8988T (cell line): ENCODE measurements around the gene CIPC.

Experiments used
- DNase-seq: peaks from one replicate; pipeline ENCODE4 v3.0.0; 2011

The CIPC gene

DNA sequence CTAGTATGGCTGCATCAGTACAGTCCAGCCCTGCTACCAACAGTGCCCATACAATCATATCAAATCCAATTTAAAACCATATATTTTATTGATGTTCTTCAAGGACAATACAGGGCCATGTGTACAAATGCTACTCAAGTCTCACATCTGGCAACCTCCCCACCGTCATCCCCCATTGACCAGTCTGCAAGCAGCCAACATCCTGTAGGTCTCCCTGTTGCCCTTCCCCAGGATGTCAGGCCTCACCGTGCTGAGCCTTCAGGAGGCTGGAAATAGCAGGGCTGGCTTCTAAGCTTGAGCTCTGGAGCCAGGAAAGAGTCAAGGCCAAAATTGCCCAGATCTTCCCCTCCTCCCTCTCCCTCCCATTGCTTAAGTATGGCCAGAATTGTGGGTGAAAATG lies 33.1 kb downstream of the CIPC start:
- DNase-seq = no peak

DNA sequence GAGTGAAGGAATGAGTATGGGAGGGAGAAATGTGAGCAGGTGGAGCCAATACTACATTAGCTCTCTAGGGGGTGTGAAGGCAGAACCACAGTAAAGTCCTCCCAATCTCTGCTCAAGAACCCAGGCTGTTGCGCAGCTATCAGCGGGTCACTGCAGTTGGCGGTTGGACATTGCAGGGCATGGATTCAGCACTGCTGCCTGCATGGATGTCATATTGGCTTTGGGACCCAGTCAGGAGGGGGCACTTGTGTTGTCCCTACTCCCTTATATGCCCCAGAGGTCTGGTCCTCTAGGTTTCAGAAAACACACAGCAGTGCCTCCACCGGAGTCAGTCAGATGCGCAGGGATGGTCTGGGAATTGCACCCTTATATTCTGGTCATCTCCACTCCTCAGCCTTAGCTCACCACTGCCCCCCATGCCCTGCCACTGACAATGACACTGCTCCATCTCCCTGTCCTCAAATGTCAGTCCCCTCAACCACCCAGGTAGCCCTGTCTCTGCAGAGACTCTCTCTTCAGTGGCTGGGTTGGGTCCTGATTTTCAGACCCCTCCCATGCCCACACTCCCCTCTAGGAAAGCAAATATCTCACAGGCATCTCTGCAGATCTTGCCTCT lies 33.9 kb downstream of the CIPC start:
- DNase-seq = no peak

DNA sequence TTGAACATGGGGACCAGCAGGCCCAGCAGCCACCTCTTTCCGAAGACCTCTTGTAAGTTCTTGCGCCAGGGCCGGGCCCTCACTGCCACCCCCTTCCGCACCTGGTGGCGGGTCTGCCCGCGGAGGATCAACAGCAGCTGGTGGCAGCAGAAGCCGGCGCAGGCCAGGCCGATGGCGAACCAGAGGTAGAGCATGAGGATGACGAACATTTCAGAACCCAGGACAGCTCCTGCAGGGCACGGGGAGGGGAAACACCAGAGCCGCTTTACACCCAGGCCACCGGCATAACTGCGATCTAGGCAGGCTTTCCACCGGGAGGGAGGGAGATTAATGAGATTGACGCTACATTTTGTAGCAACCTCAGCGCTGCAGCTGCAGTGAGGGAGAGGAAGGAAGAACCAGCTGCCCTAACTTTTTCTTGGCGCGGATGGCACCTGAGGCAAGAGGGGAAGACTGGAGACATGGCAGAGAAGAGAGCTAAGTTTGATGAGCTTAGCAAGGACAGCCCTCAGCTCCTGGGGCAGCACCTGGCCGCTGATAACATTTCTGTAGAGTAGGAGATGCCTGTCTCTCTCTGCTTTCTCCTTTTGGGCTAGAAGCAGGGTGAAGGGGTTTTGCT lies 35.8 kb downstream of the CIPC start:
- DNase-seq = no peak

DNA sequence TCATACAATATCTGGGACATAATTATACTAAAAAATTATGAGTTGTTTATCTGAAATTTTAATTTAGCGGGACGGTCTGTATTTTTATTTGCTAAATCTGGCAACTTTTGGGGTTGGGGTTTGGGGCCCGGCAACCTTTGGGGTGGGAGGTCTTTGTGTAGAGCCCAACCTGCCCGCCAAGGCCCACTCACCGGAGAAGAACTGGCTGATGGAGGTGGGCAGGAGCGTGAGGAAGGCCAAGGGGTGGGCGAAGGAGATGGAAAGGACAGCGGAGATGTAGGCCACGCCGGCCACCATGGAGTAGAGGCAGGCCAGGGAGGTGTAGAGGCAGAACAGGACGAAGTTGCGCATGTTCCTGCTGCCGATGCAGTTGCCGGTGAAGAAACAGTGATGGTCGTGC lies 41.0 kb downstream of the CIPC start:
- DNase-seq = no peak

DNA sequence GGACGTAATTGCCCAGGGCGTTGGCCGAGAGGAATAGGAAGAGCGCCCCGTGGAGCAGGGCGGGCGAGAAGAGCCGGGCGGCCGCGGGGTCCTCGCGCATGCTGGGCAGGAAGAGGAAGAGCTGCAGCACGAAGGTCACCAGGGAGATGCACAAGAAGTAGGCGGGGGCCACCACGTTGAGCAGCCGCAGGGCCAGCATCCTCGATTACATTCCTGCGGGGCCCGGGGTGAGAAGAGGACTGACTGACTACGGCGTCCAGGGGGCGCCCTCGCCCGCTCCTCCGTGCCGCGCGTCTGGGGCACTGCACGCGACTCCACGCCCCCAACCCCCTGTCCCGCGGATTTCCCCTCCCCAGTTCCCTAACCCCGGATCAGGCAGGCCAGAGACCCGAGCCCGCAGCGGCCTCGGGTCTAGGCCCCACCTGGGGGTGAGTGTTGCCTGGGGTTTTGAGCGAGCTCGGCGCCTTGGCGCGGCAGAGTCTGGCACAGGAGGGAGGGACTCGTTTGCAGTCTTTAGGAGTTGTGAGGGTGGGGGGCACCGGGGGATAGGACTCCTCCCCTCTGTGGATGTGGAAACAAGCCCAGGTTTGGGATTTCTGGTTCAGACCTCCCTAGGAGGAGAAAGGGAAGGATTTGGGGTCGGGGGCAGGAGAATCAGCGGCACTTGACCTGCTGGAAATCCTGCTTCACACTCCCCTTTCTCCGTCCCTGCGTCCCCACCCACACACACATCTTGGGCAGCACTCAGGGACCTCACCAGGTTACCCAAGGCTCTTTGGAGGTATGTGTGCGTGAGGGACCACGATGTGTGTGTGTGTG lies 41.7 kb downstream of the CIPC start:
- DNase-seq = peak; percentile 86

DNA sequence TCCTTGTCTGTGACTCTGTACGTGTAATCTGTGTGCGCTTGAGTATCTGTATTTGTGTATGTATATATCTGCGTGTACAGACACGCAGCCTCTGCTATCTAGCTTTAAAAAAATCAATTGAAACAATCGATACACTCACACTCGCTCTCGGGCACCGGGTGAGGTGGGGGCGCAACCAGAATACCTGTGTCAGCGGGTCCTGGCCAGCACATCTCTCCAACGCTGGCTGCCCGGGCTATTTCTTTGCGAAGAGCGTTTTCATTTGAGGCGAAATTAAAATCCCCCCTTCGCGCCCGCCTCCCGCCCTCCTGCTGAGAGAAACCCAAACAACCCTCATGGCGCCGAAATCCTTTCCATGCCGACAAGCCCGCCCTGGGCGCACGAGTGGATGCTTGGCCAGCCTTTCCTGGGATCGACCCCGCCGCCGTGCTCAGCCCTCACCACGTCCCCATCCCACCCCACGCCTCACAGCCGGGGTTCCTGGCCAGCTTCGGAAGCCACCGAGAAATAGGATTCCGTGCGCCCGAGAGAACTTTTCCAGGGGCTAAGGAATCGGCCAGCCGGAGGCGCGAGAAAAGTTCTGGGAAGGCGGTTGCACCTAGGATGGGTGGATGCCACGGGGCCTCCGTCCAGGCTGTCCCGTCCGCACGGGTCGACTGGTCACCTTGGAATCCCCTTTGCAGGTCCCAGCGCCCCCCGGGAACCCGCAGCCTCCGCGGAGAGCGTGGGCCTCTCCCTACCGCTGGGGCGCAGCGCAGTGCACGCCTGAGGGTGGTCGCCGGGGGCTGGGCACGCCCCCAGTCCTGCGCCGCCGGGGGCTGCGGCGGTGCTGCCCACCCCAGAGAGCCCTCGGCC lies 42.5 kb downstream of the CIPC start:
- DNase-seq = no peak

DNA sequence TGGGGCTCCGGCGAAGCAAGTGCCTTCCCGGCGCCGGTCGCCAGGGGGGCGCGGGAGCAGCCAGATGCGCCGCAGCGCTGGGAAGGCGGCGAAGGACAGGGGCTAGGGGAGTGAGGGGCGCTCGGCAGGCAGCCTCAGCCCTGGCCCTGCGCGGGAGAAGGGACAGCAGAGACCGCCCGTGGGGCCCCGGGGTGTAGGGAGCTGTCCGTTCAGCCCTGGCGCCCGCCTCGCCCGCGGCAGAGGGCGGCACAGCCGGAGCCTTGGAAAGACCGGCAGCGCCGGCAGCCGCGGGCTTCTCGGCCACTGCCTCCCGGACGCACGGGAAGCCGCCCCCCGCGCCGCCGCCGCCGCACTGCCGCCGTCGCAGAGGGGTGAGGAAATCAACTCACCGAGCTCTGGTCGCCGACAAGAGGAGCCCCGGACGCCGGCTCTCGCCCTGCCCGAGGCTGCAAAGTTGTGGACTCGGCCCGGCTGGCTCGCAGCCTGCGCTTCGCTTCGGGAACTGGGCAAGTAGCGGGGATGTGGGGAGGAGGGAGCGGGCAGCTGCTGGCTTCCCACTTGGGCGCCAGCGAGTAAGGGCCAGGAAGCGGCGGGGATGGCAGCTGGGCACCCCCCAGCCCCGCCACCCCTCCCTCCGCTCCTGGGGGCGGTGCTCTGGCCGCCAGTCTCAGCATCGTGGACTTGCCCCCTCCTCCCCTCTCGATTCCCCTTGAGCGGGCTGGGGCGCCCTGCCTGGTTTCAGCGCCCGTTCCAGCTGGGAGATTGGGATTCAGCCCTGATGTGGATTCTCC lies 43.4 kb downstream of the CIPC start, which contains the start of gene ZDHHC22:
TSS of gene ZDHHC22 (minus strand) at position 578 of the 791 bp plus-strand sequence. CDS start 2,053 bp downstream, outside the sequence.
- DNase-seq = peak; percentile 91

DNA sequence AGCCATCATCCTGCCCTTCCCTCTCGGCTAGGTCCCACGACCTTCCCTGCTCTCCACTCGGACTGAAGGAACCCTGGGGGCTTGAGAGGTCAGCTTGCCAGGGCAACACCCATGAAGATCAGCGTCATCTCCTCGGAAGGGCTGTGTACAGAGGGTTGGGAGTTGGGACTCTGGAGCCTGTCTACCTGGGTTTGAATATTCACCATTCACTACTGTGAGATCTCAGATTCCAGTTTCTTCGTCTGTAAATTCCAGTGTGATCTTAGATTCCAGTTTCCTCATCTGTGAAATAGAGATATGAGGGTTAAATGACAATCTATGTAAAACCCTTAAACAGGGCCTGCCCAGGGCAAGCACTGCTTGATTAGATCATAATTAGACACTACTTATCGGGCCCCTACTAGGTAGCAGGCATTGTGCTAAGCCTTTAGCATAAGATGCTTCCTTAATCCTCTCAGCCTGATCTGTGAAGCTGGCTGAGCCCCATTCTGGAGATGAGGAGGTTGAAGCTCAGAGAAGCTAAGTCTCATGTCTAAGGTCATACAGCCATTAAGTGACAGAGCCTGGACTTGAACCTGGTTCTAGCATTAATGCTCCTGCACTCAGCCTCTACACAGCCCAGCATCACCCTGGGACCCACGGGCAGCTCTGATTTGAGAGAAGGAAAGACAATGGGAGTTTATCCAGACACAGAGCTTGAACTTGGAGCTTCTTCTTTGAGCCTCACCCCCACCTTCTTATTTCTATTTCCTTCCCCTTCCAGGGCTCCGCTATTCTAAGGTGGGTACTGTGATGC lies 44.1 kb downstream of the CIPC start:
- DNase-seq = no peak

DNA sequence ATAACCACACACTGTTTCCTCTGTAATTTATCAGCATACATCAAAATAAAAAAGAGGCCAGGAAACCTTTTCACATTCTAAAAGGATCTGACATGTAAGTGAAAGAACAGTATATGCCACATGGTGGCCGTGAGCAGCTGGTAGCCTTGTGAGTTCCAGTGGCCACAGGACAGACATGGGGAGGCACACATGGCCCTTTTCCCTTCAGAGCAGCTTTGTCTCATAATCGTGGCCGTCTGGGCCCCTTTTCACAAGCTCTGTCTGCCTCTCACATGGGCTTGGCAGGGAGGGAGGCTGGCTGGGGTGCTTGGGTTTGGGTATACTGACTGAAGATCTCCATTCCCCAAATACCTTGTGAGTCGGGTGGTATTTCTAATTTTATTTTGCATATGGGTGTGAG lies 45.0 kb downstream of the CIPC start:
- no peak for DNase-seq

DNA sequence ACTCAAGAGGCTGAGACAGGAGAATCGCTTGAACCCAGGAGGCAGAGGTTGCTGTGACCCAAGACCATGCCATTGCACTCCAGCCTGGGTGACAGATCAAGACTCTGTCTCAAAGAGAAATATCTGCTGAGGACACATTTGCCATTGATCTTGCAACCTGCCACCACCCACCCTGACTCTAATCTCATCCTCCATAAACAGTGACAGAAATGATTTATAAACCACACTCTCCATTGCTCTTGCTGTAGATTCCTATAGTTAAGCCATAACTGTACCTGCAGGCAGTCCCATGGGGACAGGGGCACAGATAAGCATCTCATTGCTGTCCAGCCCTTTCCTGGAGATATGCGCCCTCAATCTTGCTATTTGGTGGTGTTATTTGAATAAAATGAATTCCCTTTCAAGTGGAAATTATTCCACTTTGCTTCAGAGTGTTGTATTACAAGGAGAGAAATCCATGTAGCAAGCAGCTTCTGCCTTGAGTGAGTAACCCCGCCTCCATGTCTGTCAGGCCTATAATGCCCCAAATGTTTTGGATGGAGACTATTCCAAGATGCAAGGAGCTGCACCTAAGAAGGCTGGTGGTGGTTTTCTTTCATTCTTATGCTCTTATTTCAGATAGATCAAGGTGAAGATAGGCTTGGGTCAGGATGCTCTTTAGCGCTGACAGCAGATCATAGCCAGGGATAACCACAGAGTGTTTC lies 46.5 kb downstream of the CIPC start:
- DNase-seq = no peak

DNA sequence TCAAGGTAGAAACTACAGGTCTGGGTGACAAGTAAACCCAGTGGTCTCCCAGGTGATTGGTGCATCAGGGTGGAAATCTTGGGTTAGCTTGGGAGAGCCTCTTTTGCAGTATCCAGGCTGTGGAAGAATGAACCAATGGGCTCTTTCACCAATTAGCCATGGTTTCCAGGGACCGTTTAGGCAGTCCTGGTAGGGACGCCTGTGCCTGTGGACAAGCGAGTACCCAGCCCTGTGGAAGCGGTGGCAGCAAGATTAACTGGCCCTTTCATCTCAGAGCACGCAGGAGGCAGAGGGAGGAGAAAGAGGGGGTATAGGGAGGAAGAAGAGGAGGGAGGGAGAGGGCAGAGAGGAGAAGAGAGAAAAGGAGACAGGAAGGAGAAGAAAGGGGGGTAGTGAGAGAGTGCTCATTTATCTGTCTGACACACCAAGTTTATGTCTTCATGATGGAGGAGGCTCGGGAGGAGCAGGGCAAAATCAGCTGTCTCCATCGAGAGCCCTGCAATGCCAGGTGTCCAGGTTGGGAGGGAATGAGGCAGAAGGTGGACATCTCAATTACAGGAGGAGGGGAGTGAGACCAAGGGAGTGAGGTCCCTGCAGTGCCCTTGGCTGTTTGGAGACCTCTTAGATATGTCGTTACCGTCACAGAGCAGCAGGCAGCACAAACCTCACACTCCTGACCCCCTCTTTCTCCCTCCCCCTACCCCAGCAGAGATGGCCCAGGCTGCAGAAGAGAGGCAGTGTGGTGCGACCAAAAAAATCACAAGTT lies 48.1 kb downstream of the CIPC start:
- no peak for DNase-seq

DNA sequence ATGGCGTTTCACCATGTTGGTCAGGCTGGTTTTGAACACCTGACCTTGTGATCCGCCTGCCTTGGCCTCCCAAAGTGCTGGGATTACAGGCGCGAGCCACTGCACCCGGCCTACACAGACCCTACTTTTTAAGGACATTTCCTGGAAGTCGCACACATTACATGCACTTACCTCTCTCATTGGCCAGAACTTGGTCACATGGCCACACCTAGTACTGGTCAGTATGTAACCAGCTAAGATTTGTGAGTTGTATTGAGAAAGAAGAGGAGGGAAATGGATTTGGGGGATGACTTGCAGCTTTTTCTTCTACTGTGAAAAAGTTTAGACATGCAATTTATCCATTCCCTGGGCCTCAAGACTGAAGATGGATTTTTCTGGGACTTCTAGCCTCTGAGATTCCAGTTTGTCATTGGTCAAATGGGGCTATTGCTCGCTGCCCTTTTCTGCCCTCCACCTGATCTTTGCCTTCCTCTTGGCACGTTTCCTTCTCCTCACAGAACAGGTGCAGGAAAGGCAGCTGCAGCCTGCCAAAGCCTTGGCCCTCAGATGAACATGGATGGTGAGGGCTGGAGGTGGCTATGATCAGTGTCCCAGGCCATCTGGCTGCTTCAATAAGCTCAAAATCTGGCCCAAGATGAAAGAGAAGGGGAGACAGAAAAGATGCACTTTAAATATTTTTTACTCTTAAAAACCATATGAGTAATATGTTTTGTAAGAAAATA lies 50.6 kb downstream of the CIPC start:
- no peak for DNase-seq

DNA sequence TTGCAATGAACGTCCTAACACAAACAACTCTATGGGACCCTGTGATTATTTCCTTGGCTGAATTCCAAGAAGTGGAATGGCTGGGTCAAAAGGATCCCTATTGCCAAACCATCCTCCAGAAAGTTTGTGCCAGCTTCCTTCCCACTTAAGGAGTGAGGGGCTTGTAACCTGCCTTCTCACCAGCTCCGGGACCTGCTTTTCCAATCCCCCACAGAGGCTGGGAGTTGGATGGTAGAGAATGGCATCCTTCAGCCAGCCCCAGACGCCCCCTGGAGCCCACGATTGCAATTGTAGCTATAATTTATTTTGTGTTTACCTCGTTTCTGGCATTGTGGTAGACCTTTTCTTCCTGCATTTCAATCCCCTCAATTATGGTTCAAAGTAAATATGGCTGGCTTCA lies 53.2 kb downstream of the CIPC start:
- no peak for DNase-seq

DNA sequence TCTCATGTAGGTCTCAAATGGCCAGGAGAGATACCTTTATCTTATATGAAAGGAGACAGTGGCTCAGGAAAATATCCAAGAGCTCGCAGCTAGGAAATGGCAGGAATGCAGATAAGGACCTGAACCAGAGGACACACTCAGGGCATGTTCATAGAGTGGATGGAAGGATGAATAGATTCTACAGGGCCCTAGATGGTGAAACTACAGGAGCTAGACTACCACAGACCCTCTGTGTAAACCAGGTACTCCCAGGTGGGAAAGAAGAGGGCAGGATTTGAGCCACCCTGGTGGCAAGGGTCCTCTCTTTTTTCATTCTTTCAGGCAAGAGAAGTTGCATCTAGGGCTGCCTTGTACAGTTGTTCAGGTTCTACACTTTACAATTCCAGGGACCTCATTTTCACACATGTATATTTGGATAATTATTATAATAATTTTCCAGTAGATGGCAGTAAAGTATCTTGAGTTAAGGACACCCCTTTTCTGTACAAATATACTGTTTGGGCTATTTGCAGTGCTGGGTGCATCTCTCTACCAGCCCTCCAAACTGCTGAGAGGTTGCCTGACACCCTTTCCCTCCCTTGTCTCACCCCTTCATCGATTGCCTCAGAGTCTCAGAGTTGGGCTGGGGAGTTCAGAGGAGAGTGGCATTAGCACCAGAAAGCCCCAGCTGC lies 54.0 kb downstream of the CIPC start:
- no peak for DNase-seq

DNA sequence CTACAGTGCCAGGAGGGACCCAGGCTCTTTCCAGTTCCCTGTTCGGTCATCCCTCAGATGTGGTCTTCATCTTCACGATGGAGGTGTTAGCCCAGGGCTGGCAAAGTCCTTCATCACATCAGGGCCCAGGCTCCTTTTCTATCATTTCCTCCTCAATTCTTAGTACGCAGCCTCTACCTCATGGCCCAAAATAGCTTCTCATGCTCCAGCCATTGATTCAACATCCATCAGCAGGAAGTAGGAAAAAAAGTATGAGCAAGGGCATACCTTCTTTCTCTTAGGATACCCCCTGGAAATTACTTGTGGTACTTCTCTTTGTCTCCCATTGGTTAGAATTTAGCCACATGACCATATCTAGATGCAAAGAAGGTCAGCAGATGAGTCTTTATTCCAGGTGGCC lies 55.7 kb downstream of the CIPC start:
- no peak for DNase-seq

DNA sequence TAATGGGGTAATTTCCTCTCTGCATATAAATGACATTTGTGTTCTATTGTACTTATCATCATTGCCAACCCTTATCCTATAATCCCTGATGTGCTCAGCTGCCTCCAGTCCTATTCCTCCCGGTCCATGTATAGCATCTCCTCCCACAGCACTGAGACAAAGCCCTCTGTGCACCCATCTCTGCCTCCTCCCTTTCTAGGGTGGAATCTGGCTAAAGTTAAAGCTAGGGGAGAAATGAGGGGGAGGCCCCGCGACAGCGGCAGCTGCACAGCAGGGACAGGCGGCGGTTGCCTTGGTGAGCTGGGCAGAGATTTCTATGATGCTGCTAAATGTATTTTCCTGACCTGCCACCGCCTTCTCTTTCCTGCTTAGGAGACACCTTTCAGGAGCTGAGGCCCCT lies 56.4 kb downstream of the CIPC start:
- no peak for DNase-seq

DNA sequence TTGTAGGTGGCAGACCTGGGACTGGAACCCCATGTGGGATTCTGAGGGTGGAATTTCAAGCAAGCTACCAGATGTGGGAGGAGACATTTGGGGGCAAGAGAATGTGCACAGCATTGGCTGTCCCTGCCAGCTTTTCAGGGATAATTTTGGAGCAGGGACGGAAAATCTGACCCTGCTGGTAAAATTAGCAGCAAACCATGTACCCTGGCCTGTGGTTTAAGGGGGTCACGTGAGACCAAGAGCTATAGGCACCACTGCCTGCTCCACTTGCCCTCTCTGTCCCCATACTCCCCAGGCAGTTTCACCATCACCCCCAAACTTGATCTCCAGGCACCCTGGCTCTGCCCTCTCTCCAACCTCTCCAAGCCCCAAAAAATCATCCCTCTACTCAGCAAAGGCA lies 57.0 kb downstream of the CIPC start:
- no peak for DNase-seq

DNA sequence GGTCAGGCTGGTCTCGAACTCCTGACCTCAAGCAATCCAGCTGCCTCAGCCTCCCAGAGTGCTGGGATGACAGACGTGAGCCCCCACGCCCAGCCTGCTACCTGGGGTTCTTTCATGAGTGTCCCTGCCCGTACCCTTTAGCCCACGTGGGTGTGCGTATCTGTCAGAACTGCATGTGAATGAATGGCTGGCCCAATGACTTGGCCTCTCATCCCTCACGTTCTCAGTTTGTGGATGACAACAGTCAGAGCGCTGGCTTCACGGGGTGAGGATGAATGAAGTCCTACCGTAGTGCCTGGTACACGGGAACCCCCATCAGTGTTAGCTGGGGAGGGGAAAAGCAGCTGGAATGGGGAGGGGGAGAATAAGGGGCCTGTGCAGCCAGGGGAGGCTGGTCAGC lies 59.7 kb downstream of the CIPC start:
- no peak for DNase-seq
